BLaER1 treated with 17β-estradiol and CSF1 and Interleukin-3, amounts not matched to agents 10 nM and 100 nM (cell line): ENCODE data around the gene KCNN3.
A peak's percentile ranks its signal among the peaks of the same experiment; 100 is the strongest.

ENCODE experiments used
- H3K27ac ChIP-seq, 11 experiments: shearing (Covaris generic); formaldehyde crosslinking; 2 replicates each; pipeline ENCODE4 v1.8.1; 2022
- H3K27me3 ChIP-seq, 11 experiments: shearing (Covaris generic); formaldehyde crosslinking; 2 replicates each; pipeline ENCODE4 v1.8.1; 2022
- H3K36me3 ChIP-seq, 11 experiments: shearing (Covaris generic); formaldehyde crosslinking; 2 replicates each; pipeline ENCODE4 v1.8.1; 2022
- H3K4me1 ChIP-seq, 10 experiments: shearing (Covaris generic); formaldehyde crosslinking; 2 replicates each; pipeline ENCODE4 v1.8.1; 2022
- H3K4me2 ChIP-seq, 11 experiments: shearing (Covaris generic); formaldehyde crosslinking; 2 replicates each; pipeline ENCODE4 v1.8.1; 2022
- H3K4me3 ChIP-seq, 10 experiments: shearing (Covaris generic); formaldehyde crosslinking; 2 replicates each; pipeline ENCODE4 v1.8.1; 2022
- H3K9ac ChIP-seq, 11 experiments: shearing (Covaris generic); formaldehyde crosslinking; 2 replicates each; pipeline ENCODE4 v1.8.1; 2022
- H3K9me3 ChIP-seq, 11 experiments: shearing (Covaris generic); formaldehyde crosslinking; replicated peaks in 1 of 11; 2 replicates each; pipeline ENCODE4 v1.8.1; 2022
- H4K20me1 ChIP-seq, 11 experiments: shearing (Covaris generic); formaldehyde crosslinking; 2 replicates each; pipeline ENCODE4 v1.8.1; 2022
- Cebpa-rat ChIP-seq, 11 experiments: shearing (Covaris generic); IDR thresholded peaks; 2 replicates each; pipeline ENCODE4 v1.8.1; 2022

The KCNN3 gene

DNA sequence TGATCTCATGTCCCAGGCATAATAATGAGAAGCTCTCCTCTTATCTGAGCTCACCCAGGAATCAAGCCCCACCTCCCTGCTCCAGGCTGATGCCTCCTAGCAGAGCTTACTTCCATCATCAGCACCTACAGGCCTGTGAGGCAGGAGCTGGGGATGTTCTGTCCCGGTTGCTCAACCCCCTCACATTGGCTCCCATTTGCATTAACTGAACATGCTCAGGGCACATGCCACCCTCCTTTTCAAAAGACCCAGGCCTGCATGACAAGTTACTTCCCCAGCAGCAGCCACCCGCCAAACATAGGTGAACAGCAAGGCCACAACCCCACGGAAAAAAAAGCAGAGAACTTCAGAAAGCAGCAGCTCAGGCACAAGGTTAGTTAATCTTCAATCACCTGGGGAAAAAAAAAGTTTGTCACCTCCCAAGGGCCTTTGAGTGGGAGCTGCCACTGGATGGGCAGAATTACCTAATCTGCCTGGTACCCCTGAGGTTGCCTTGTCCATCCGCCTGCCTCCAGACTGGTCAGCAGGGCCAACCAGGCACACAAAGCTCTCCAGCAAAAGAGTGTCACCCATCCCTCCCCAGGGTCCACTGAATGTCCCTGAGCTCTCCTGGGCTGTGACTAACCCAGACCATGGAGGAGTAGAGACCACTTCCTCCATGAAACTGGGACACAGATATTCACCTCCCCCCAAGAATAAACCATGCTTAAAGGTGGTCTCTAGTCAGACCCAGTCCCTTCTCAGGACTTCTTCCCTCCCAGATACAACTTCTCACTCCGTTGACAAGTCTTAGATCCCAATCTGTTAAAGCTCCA, 4.4 kb downstream of the KCNN3 start:
- no peaks in the 10 kb centered on the region for H3K9me3 ChIP-seq
- peak overlapping the region; percentile 67 to 88 (median 80); a peak in 21 of 22 replicates for H3K4me2 ChIP-seq
- H4K20me1 ChIP-seq = peaks cover 0 to 15% (median 0%) of the 10 kb centered on the region in 11 experiments; a peak in 6 of 22 replicates
- H3K4me3 ChIP-seq = no peak overlapping the region
- no peaks in the 10 kb centered on the region for H3K36me3 ChIP-seq
- H3K9ac ChIP-seq = no peak overlapping the region
- H3K27ac ChIP-seq = no peak overlapping the region
- TF ChIP-seq Cebpa-rat (IDR thresholded peaks at IDR 0.05) = no peak
- peaks cover 43 to 54% (median 48%) of the 10 kb centered on the region in 11 experiments for H3K27me3 ChIP-seq
- H3K4me1 ChIP-seq = peaks cover 87 to 99% (median 97%) of the 10 kb centered on the region in 10 experiments

DNA sequence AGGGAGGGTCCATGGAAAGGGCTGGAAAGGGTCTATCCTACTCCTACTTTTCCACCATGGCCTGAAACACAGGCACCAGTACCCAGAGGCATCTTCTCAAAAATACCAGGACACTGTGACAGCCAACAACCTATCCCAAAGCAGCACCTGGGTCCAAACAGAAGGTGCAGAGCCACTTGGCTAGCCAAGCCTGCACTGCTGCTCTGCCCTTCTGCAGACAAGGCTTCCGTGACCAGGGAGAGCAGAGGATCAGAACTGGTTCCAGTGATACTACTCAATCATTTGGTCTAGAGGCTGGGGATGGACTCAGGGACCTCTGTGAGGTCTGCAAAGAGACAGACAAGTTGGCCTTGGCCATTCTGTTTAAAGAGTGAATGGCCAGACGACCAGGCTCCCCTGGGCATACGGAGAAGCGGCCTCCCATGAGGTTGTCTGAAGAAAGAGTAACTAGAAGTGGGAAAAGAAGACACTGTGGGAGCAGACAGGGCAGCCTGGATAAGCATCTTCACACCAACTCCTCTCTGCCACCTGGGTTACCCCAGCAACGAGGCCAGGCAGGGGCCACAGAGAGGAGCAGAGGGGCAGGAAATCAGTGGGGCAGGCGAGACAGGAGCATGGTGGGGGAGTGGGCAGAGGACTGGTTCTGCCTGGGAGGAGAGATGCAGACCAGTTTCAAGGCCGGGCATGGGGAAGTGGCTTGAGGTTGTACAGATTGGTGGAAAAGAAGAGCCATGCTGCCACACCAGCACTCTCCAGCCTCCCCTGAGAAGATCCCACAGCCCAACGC, 5.7 kb downstream of the KCNN3 start:
- TF ChIP-seq Cebpa-rat (IDR thresholded peaks at IDR 0.05) = no peak
- peaks cover 88 to 99% (median 98%) of the 10 kb centered on the region in 10 experiments for H3K4me1 ChIP-seq
- no peak overlapping the region; a peak in 1 of 20 replicates for H3K4me3 ChIP-seq
- H4K20me1 ChIP-seq = peaks cover 0 to 11% (median 0%) of the 10 kb centered on the region in 11 experiments; a peak in 6 of 22 replicates
- H3K27ac ChIP-seq = peak overlapping the region in 3 of 11 experiments; percentile 19 to 51 (median 25); a peak in 4 of 22 replicates
- H3K9ac ChIP-seq = no peak overlapping the region; a peak in 1 of 22 replicates
- no peaks in the 10 kb centered on the region for H3K36me3 ChIP-seq
- peaks cover 34 to 43% (median 39%) of the 10 kb centered on the region in 11 experiments for H3K27me3 ChIP-seq
- no peaks in the 10 kb centered on the region for H3K9me3 ChIP-seq
- H3K4me2 ChIP-seq = peak overlapping the region; percentile 67 to 88 (median 80)

DNA sequence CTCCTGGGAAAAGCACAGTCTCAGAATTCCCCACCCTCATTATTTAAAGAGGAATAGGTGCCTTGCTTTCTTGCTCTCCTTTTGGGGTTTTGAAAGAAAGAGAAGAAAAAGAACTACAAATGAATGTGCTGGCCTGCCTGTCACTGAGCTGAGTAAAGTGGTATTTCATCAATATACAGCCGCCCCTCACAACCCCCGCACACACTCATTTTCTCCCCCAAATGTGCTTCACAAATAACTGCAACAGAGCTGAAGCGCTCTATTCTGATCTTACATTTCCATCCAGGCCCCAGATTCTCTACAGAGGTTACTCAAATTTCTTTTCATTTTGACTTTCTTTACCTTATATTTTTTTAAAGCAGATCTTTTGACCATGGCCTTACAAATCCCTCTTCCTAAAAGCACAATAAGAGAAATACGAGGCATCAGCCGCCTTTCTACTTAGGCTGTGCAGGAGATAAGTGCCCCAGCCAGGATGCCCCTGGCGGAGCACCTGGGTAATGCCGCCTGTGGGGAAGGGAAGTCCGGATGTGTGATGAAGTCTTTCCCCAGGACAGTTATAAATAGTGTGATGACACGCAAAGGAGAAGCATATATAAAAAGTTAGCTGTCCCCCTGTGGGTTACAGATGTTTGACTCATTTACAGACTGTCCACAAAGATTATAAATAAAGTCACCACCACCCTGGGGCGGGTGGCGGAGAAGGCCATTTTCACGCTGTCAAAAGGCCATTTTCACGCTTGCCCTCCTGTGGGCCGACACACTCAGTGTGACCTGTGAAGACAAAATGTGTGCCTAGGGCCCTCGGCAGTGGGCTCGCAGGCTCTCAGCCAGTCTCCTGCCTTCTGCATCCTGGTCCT, 6.5 kb downstream of the KCNN3 start:
- TF ChIP-seq Cebpa-rat (IDR thresholded peaks at IDR 0.05) = no peak
- Histone ChIP-seq H3K9ac (no peak overlapping the region; a peak in 1 of 22 replicates), H3K9me3 (no peaks in the 10 kb centered on the region), H3K27ac (peak overlapping the region in 3 of 11 experiments; percentile 19 to 51 (median 25); a peak in 4 of 22 replicates), H3K4me1 (peaks cover 88 to 98% (median 96%) of the 10 kb centered on the region in 10 experiments), H3K4me2 (peak overlapping the region; percentile 67 to 88 (median 80)), H4K20me1 (peaks cover 0 to 6% (median 0%) of the 10 kb centered on the region in 11 experiments; a peak in 1 of 22 replicates), H3K27me3 (peaks cover 26 to 34% (median 30%) of the 10 kb centered on the region in 11 experiments), H3K36me3 (no peaks in the 10 kb centered on the region), H3K4me3 (no peak overlapping the region; a peak in 1 of 20 replicates)

DNA sequence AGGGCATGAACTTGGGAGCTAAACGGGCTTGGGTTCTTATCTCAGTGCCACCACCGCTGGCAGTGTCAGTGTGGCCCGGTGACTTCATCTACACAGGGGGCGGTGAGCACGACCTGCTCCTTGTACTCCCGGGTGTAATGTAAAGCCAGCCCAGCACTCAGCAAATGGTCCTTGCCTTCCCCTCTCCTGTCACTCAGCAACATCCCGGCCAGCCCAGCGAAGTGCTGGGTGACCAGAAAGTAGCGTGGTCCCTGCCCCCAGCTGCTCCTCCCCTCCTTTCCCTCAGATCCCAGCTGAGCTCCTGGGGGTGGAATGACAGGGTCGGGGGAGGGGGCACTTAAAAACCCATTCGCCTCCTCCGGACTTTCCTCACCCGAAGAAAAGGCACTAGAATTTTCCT, 7.2 kb downstream of the KCNN3 start:
- Histone ChIP-seq H3K9me3 (no peaks in the 10 kb centered on the region), H3K4me1 (peaks cover 86 to 98% (median 92%) of the 10 kb centered on the region in 10 experiments), H3K9ac (no peak overlapping the region), H3K27ac (no peak overlapping the region), H3K27me3 (peaks cover 20 to 28% (median 24%) of the 10 kb centered on the region in 11 experiments), H4K20me1 (peaks cover 0 to 4% (median 0%) of the 10 kb centered on the region in 11 experiments; a peak in 1 of 22 replicates), H3K4me3 (no peak overlapping the region), H3K4me2 (peak overlapping the region in 10 of 11 experiments; percentile 67 to 88 (median 77); a peak in 18 of 22 replicates), H3K36me3 (no peaks in the 10 kb centered on the region)
- no peak for TF ChIP-seq Cebpa-rat (IDR thresholded peaks at IDR 0.05)

DNA sequence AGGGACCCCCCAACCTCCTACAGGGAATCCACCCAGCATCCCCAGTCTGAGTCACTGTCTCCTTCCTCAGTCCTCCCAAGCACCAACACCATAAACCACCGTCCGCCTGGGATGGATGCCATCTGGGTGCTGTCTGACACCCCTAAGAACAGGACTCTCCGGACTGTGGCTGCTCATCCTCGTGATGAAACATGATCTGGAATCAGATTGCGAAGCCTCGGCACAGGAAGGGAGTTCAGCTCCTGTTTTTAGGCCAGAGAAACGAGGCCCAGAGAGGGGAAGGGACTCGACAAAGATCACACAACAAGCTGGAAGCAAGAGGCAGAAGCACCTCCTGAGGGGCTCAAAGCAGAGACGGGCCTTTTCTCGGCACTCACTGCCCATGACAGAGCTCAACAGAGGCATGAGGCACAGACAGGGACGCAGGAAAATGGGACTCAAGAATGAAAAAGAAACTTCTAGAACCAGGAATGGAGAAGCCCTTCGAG, 8.4 kb downstream of the KCNN3 start:
- H3K4me1 ChIP-seq = peaks cover 76 to 97% (median 83%) of the 10 kb centered on the region in 10 experiments
- H3K27ac ChIP-seq = peak overlapping the region in 3 of 11 experiments; percentile 23 to 62 (median 60); a peak in 3 of 22 replicates
- H3K4me3 ChIP-seq = no peak overlapping the region
- H3K27me3 ChIP-seq = peaks cover 8 to 15% (median 11%) of the 10 kb centered on the region in 11 experiments
- peak overlapping the region; percentile 57 to 88 (median 77); a peak in 19 of 22 replicates for H3K4me2 ChIP-seq
- H3K9ac ChIP-seq = peak overlapping the region in 1 of 11 experiments; percentile 12; a peak in 1 of 22 replicates
- 0 out of 22 replicates have a peak, but pooled peaks cover 0 to under 1% (median 0%) of the 10 kb centered on the region in 11 experiments for H4K20me1 ChIP-seq
- H3K9me3 ChIP-seq = no peaks in the 10 kb centered on the region
- TF ChIP-seq Cebpa-rat (IDR thresholded peaks at IDR 0.05) = no peak
- no peaks in the 10 kb centered on the region for H3K36me3 ChIP-seq

DNA sequence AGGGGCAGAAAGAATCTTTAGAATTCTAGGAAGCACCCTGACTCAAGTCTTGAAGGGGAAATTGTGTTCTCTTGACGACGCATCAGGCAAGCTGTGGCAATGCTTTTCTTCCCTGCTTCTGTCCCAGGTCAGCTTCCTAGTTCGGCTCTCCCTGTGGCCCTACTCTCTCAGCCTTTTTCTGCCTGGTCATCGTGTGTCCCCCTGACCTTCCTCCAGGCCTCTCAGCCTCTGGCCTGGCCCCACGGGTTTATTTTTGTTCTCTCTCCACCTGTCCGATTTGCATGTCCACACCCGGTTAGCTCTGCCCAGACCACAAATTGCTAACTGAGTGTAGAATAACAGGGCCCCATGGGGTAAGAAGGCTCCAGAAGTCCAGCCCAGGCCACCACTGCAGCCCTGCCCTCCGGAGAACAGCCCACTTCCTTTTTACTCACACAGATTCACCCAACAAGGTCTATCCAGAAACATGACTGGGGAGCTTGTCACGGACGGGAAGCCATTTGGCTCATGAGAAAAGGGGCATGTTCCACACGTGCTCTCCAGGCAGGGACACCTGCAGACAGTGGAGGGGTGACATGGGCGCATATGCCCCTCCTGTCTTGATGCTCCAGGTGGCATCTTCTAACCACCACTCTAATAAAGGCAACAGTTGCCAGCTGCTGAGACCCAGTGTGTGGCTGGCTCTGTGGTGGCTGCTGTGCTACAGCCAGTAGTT, 9.8 kb downstream of the KCNN3 start:
- H3K9me3 ChIP-seq = no peaks in the 10 kb centered on the region
- H3K27me3 ChIP-seq = peaks cover 0 to 2% (median 0%) of the 10 kb centered on the region in 11 experiments; a peak in 5 of 22 replicates
- peak overlapping the region; percentile 57 to 88 (median 77) for H3K4me2 ChIP-seq
- peak overlapping the region in 6 of 11 experiments; percentile 1 to 59 (median 43); a peak in 4 of 22 replicates for H3K9ac ChIP-seq
- H3K36me3 ChIP-seq = no peaks in the 10 kb centered on the region
- peak overlapping the region; percentile 25 to 81 (median 51); a peak in 19 of 22 replicates for H3K27ac ChIP-seq
- no peak for TF ChIP-seq Cebpa-rat (IDR thresholded peaks at IDR 0.05)
- peaks cover 62 to 85% (median 70%) of the 10 kb centered on the region in 10 experiments for H3K4me1 ChIP-seq
- H4K20me1 ChIP-seq = no peaks in the 10 kb centered on the region
- no peak overlapping the region for H3K4me3 ChIP-seq

DNA sequence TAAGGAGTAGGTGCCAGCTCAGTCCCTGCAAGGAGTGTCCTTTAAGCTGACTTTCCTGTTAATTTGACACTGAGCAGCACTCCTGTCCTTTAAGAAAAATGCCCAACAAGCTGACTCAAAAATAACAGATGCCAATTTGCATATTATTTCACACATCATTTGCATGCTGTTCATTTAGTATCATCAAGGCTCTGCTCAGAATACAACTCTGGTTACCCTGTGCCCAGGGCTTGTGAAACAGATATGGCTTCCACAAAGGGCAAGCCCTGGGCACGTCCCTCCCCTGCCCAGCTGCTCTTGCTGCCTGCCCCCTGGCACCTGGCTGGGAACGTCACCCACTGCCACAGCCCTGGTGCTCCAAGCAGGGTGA, 10.3 kb downstream of the KCNN3 start:
- no peaks in the 10 kb centered on the region for H4K20me1 ChIP-seq
- peak overlapping the region; percentile 57 to 88 (median 77) for H3K4me2 ChIP-seq
- peak overlapping the region in 10 of 11 experiments; percentile 29 to 81 (median 56); a peak in 19 of 22 replicates for H3K27ac ChIP-seq
- peaks cover 57 to 80% (median 65%) of the 10 kb centered on the region in 10 experiments for H3K4me1 ChIP-seq
- H3K36me3 ChIP-seq = no peaks in the 10 kb centered on the region
- no peaks in the 10 kb centered on the region for H3K27me3 ChIP-seq
- no peak for TF ChIP-seq Cebpa-rat (IDR thresholded peaks at IDR 0.05)
- H3K9ac ChIP-seq = peak overlapping the region in 6 of 11 experiments; percentile 1 to 59 (median 43); a peak in 4 of 22 replicates
- no peaks in the 10 kb centered on the region for H3K9me3 ChIP-seq
- H3K4me3 ChIP-seq = no peak overlapping the region
